ENCODE measurements around the gene SNX8. TPM values are rescaled to one million over a fixed set of nuclear protein-coding genes. Genes with fewer than 3 reads are reported as not detected.
A peak's percentile ranks its signal among the peaks of the same experiment; 100 is the strongest.

Gene SNX8
- polyA plus RNA-seq, 2 of the 4 experiments (the other 2 are of a cell fraction) = 21.2 to 36.3 TPM

DNA sequence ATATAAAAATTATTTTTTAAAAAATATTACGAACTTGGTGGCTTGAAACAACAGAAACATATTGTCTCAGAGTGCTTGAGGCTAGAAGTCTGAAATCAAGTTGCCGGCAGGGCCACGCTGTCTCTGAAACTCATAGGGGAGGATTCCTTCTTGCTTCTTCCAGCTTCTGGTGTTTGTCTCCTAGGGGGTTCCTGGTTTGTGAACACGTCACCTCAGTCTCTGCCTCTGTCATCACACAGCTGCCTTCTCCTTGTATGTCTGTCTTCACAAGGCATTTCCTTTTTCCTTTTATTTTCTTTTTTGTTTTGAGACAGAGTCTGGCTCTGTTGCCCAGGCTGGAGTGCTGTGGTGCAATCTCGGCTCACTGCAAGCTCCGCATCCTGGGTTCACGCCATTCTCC is 12.7 kb upstream of the SNX8 start:
- Histone ChIP-seq H3K27ac (no peak overlapping the region), H3K4me3 (no peak overlapping the region), H3K4me1 (no peaks in the 10 kb centered on the region), H3K9me3 (no peaks in the 10 kb centered on the region), H3K4me2 (no peak overlapping the region)
- CTCF ChIA-PET = interaction anchor here (2.3 kb wide), 1 partner anchor 21 kb away, joined by 9 read pairs; no protein-coding TSS in a partner anchor
- no peak for DNase-seq (ENCODE audit: low read depth in 1 of 2, low spot score in 1 of 2)
- no peak for ATAC-seq
- WGBS (ENCODE audit: missing lambda C conversion rate) = 83% methylated on average over 7 of the region's 7 CpGs
- FAIRE-seq = no peak
- POLR2A ChIA-PET = no interaction called here
- TF ChIP-seq HOXB13 (CRISPR knock-in tag; IDR thresholded peaks at IDR 0.05; ENCODE audit: low read depth) = no peak
- no peak for TF ChIP-seq HDAC2 (IDR thresholded peaks at IDR 0.05)

DNA sequence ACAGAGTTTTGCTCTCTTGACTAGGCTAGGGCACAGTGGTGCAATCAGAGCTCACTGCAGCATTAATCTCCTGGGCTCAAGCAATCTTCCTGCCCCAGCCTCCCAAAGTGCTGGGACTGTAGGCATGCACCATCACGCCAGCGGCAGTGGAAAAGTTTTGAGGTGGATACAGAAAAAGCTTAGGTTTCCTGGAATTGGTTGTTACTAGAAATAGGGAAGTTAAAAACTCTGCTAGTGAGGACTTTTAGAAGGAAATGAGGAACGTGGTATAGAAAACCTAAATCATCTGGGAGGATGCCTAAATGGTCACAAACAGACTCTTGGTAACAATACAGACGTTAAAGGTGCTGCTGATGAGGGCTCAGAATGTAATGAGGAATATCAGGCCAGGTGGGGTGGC is 10.9 kb upstream of the SNX8 start:
- CTCF ChIA-PET = interaction anchor here (0.7 to 1.3 kb wide), 2 partner anchors 23 to 76 kb away, joined by 3 to 6 read pairs; no protein-coding TSS in a partner anchor
- no peak for TF ChIP-seq POLR2AphosphoS2 (conservative IDR thresholded peaks at IDR 0.05; ENCODE audit: low read length)
- TF ChIP-seq ZFP36 (IDR thresholded peaks at IDR 0.05; ENCODE audit: borderline replicate concordance, partially characterized antibody) = no peak
- TF ChIP-seq CBX2 (IDR thresholded peaks at IDR 0.05; ENCODE audit: borderline replicate concordance, low read depth) = no peak
- no peak for TF ChIP-seq HOXA7 (CRISPR knock-in tag; IDR thresholded peaks at IDR 0.05)
- TF ChIP-seq, protein P1, sequence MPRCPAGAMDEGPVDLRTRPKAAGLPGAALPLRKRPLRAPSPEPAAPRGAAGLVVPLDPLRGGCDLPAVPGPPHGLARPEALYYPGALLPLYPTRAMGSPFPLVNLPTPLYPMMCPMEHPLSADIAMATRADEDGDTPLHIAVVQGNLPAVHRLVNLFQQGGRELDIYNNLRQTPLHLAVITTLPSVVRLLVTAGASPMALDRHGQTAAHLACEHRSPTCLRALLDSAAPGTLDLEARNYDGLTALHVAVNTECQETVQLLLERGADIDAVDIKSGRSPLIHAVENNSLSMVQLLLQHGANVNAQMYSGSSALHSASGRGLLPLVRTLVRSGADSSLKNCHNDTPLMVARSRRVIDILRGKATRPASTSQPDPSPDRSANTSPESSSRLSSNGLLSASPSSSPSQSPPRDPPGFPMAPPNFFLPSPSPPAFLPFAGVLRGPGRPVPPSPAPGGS (IDR thresholded peaks at IDR 0.05) = no peak
- no peak for DNase-seq (ENCODE audit: low read depth in 1 of 2, low spot score in 1 of 2)
- 58% methylated on average over 4 of the region's 4 CpGs for WGBS (ENCODE audit: missing lambda C conversion rate)
- POLR2A ChIA-PET = interaction anchor here (0.6 kb wide), 1 partner anchor 12 kb away, joined by 4 read pairs; no protein-coding TSS in a partner anchor
- Histone ChIP-seq H3K4me1 (no peaks in the 10 kb centered on the region), H3K4me2 (no peak overlapping the region), H3K27ac (no peak overlapping the region), H3K9me3 (no peaks in the 10 kb centered on the region), H3K4me3 (no peak overlapping the region)
- no peak; a peak in 2 of 6 replicates for ATAC-seq
- no peak for FAIRE-seq

DNA sequence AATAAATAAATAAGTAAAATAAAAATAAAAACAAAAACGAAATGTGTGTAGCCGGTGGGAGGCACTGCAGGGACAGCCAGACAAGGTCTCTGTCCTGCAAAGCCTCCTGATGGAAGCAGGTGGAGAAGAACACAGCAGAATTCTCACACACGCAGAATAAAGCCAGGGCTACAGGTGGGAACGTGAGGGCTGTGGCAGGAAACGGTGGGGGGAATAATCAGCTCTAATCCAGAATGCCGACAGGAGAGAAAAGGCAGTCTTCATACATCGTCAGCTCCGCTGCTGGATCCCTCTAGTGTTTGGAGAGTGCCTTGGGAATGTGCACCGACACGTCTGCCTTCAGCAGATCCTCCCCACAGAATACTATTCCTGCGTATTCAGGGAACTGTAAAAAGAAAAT is 6.8 kb upstream of the SNX8 start:
- Histone ChIP-seq H3K9me3 (no peaks in the 10 kb centered on the region), H3K27ac (no peak overlapping the region), H3K4me2 (no peak overlapping the region), H3K4me3 (no peak overlapping the region), H3K4me1 (no peaks in the 10 kb centered on the region)
- FAIRE-seq (no peak), DNase-seq (ENCODE audit: low read depth in 1 of 2, low spot score in 1 of 2) (peak in 1 of 2 experiments; percentile 29), ATAC-seq (peak; percentile 58 to 64; a peak in 3 of 6 replicates)
- WGBS (ENCODE audit: missing lambda C conversion rate) = 63% methylated on average over 11 of the region's 11 CpGs
- ChIA-PET CTCF (interaction anchor here (0.6 to 2.1 kb wide), 4 partner anchors 27 to 86 kb away, joined by 3 to 5 read pairs (median 4); no protein-coding TSS in a partner anchor), POLR2A (no interaction called here)
- TF ChIP-seq JUNB (IDR thresholded peaks at IDR 0.05) (no peak), BHLHE40 (IDR thresholded peaks at IDR 0.05; ENCODE audit: low read depth, low read length) (no peak), MAZ (IDR thresholded peaks at IDR 0.05; ENCODE audit: borderline replicate concordance, low read depth, low read length) (no peak), JUN (IDR thresholded peaks at IDR 0.05) (no peak), ZNF302 (CRISPR knock-in tag; IDR thresholded peaks at IDR 0.05) (no peak), KDM1A (IDR thresholded peaks at IDR 0.05; ENCODE audit: low read depth) (no peak), FOSL2 (IDR thresholded peaks at IDR 0.05) (no peak), FOSL2 (CRISPR knock-in tag; IDR thresholded peaks at IDR 0.05) (no peak), POLR2AphosphoS2 (conservative IDR thresholded peaks at IDR 0.05; ENCODE audit: low read length) (no peak), HOXB13 (CRISPR knock-in tag; IDR thresholded peaks at IDR 0.05; ENCODE audit: low read depth) (no peak), CHD4 (IDR thresholded peaks at IDR 0.05; ENCODE audit: borderline replicate concordance) (no peak), SMC3 (IDR thresholded peaks at IDR 0.05) (no peak), TP53 (CRISPR knock-in tag; IDR thresholded peaks at IDR 0.05) (no peak), NPAS2 (CRISPR knock-in tag; IDR thresholded peaks at IDR 0.05; ENCODE audit: borderline replicate concordance) (no peak), CEBPB (IDR thresholded peaks at IDR 0.05) (no peak), CBX2 (IDR thresholded peaks at IDR 0.05; ENCODE audit: borderline replicate concordance, low read depth) (no peak), EHF (CRISPR knock-in tag; IDR thresholded peaks at IDR 0.05) (no peak), CHD2 (IDR thresholded peaks at IDR 0.05; ENCODE audit: low read length, partially characterized antibody) (no peak)
- TF ChIP-seq, protein P2, sequence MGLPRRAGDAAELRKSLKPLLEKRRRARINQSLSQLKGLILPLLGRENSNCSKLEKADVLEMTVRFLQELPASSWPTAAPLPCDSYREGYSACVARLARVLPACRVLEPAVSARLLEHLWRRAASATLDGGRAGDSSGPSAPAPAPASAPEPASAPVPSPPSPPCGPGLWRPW (IDR thresholded peaks at IDR 0.05) = no peak
- TF ChIP-seq, protein P3, sequence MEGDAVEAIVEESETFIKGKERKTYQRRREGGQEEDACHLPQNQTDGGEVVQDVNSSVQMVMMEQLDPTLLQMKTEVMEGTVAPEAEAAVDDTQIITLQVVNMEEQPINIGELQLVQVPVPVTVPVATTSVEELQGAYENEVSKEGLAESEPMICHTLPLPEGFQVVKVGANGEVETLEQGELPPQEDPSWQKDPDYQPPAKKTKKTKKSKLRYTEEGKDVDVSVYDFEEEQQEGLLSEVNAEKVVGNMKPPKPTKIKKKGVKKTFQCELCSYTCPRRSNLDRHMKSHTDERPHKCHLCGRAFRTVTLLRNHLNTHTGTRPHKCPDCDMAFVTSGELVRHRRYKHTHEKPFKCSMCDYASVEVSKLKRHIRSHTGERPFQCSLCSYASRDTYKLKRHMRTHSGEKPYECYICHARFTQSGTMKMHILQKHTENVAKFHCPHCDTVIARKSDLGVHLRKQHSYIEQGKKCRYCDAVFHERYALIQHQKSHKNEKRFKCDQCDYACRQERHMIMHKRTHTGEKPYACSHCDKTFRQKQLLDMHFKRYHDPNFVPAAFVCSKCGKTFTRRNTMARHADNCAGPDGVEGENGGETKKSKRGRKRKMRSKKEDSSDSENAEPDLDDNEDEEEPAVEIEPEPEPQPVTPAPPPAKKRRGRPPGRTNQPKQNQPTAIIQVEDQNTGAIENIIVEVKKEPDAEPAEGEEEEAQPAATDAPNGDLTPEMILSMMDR (IDR thresholded peaks at IDR 0.05) = no peak
- TF ChIP-seq, protein P4, sequence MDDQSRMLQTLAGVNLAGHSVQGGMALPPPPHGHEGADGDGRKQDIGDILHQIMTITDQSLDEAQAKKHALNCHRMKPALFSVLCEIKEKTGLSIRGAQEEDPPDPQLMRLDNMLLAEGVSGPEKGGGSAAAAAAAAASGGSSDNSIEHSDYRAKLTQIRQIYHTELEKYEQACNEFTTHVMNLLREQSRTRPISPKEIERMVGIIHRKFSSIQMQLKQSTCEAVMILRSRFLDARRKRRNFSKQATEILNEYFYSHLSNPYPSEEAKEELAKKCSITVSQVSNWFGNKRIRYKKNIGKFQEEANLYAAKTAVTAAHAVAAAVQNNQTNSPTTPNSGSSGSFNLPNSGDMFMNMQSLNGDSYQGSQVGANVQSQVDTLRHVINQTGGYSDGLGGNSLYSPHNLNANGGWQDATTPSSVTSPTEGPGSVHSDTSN (IDR thresholded peaks at IDR 0.05) = no peak

Data from A549 (cell line).